Measurements from ENCODE around the gene NATD1. TPM values are rescaled to one million over a fixed set of nuclear protein-coding genes. Genes with fewer than 3 reads are reported as not detected.
"Not testable (repeated sequence)": the region's sequence is repeated elsewhere in the genome, so short reads cannot be mapped to it uniquely, and the experiment has no call there.

The NATD1 gene
- total and polyA plus RNA-seq, 12 donors, result 1.8 to 18.7 (median 10.3) TPM

DNA sequence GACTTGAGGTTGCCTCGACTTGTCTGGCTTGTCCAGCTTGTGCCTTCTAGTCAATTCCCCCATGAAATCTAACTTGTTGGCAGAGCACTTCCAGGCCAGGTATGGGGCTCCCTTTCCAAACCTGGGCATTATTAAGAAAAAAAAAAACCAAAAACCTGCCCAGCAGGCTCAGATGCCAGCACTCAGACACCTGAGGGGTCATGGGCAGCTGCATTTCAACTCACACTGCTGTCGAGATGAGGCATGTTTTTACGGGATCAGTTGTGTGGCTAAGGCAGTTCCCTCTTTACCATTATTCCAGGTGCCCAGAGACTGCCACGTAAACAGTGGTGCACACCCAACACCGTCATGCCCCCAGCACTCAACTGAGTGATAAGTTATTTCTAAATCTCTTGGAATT lies 57.1 kb downstream of the NATD1 start:
- intact Hi-C loops (cut with DNase I), result no loop called here

DNA sequence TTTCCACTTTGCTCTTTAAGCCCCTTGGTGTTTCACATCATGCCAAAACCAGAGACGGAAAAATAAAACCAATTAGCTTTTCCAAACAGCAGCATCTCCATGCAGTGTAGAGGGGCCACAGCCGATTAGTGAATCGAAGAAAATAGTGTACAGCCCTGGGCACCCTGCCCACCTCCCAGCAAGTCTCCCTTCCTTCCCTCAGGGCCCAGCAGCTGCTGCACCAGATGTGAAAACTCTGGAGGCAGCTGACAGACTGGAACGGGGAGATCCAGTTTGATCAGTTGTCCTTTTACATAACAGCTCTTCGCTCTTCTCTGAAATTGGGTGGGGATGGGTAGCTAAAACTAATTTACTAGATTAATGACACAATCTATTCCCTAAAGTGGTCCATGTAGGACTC lies 58.5 kb downstream of the NATD1 start:
- no peak overlapping the region for H3K4me3 ChIP-seq
- peaks cover 0 to 24% of the 10 kb centered on the region in 2 donors for H3K4me1 ChIP-seq (replicated peaks in 1 of 2)
- peaks cover 0 to 18% of the 10 kb centered on the region in 2 donors for H3K36me3 ChIP-seq (replicated peaks in 1 of 2)
- TF ChIP-seq POLR2A (IDR thresholded peaks at IDR 0.05) (no peak), CTCF (IDR thresholded peaks at IDR 0.05) (no peak)
- no peaks in the 10 kb centered on the region for H3K9me3 ChIP-seq (replicated peaks in 1 of 3)
- intact Hi-C loops (cut with DNase I), result no loop called here
- WGBS, 4 donors, result 49 to 71% (median 66%) methylated on average over 5 of the region's 5 CpGs
- DNase-seq, result peak in 3 of 7 donors; percentile 27 to 76 (median 37)
- no peaks in the 10 kb centered on the region for H3K27me3 ChIP-seq
- peak overlapping the region in 2 of 5 donors; percentile 8 to 43 for H3K27ac ChIP-seq

More for the DNA sequence above, 57.1 kb downstream of the NATD1 start:
- WGBS, 4 donors, result 88 to 94% (median 93%) methylated on average over 4 to 5 of the region's 5 CpGs
- H3K36me3 ChIP-seq (replicated peaks in 1 of 2), result peaks cover 0 to 18% of the 10 kb centered on the region in 2 donors
- no peaks in the 10 kb centered on the region for H3K27me3 ChIP-seq
- TF ChIP-seq CTCF (IDR thresholded peaks at IDR 0.05) (no peak), POLR2A (IDR thresholded peaks at IDR 0.05) (no peak)
- no peak overlapping the region for H3K27ac ChIP-seq
- no peaks in the 10 kb centered on the region for H3K9me3 ChIP-seq (replicated peaks in 1 of 3)
- DNase-seq, result no peak
- peaks cover 0 to 29% of the 10 kb centered on the region in 2 donors for H3K4me1 ChIP-seq (replicated peaks in 1 of 2)
- H3K4me3 ChIP-seq, result no peak overlapping the region

DNA sequence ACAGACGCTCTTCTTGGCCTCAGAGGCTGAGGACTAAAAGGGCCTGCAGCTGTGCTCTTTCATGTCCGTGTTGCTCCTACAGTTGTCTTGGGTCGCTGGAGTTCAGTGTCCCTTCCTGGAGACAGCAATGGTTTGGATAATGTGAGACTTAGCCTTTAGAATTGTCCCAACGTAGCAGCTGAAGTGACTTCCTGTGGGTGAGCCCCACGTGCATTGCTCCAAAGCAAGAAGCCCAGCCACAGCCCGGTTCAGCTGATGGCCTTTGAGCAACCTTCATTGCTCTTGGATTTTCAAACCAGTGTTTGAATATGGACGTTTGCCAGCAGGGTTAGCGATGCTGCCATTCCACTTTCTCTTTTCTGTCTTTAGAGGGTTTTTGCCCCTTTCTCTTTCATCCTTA lies 59.0 kb downstream of the NATD1 start:
- 32 to 48% (median 44%) methylated on average over 6 to 8 of the region's 8 CpGs for WGBS, 4 donors
- no peak for TF ChIP-seq CTCF (IDR thresholded peaks at IDR 0.05)
- TF ChIP-seq POLR2A (IDR thresholded peaks at IDR 0.05), result no peak
- no peaks in the 10 kb centered on the region for H3K9me3 ChIP-seq (replicated peaks in 1 of 3)
- intact Hi-C loops (cut with DNase I), result no loop called here
- H3K4me3 ChIP-seq, result no peak overlapping the region
- H3K27ac ChIP-seq, result peak overlapping the region in 2 of 5 donors; percentile 0 to 43
- DNase-seq, result peak in 2 of 7 donors; percentile 13 to 43
- peaks cover 0 to 18% of the 10 kb centered on the region in 2 donors for H3K36me3 ChIP-seq (replicated peaks in 1 of 2)
- H3K27me3 ChIP-seq, result no peaks in the 10 kb centered on the region
- H3K4me1 ChIP-seq (replicated peaks in 1 of 2), result peaks cover 0 to 24% of the 10 kb centered on the region in 2 donors

- TF ChIP-seq POLR2A (IDR thresholded peaks at IDR 0.05), result no peak
- TF ChIP-seq CTCF (IDR thresholded peaks at IDR 0.05), result no peak
- H3K36me3 ChIP-seq (replicated peaks in 1 of 2), result peaks cover 0 to 12% of the 10 kb centered on the region in 2 donors
- H3K4me3 ChIP-seq, result no peak overlapping the region
- 76 to 82% (median 78%) methylated on average over 5 of the region's 5 CpGs for WGBS, 4 donors
- H3K27me3 ChIP-seq, result no peaks in the 10 kb centered on the region
- H3K4me1 ChIP-seq (replicated peaks in 1 of 2), result peaks cover 0 to 24% of the 10 kb centered on the region in 2 donors
- H3K9me3 ChIP-seq (replicated peaks in 1 of 3), result no peaks in the 10 kb centered on the region
- intact Hi-C loops (cut with DNase I), result no loop called here
- H3K27ac ChIP-seq, result no peak overlapping the region
- DNase-seq, result no peak
Observed at GRCh38 chr17:21193031-21193430, 60.2 kb downstream of the NATD1 start.

GRCh38 chr17:21192414-21192813 lies 60.8 kb downstream of the NATD1 start:
- DNase-seq; H3K4me3 ChIP-seq; H3K27ac ChIP-seq; H3K27me3 ChIP-seq; H3K9me3 ChIP-seq (replicated peaks in 1 of 3); intact Hi-C loops (cut with DNase I); H3K36me3 ChIP-seq (replicated peaks in 1 of 2): not testable (repeated sequence)
- 93 to 97% (median 95%) methylated on average over 7 of the region's 7 CpGs for WGBS, 4 donors
- H3K4me1 ChIP-seq (replicated peaks in 1 of 2), result peaks cover 0 to 24% of the 10 kb centered on the region in 2 donors
